ENCODE data around the gene GLIS2. TPM values are rescaled to one million over a fixed set of nuclear protein-coding genes. Genes with fewer than 3 reads are reported as not detected.

Gene GLIS2
- total RNA-seq, 1 experiment from 2014 or later, result 44.2 TPM

DNA sequence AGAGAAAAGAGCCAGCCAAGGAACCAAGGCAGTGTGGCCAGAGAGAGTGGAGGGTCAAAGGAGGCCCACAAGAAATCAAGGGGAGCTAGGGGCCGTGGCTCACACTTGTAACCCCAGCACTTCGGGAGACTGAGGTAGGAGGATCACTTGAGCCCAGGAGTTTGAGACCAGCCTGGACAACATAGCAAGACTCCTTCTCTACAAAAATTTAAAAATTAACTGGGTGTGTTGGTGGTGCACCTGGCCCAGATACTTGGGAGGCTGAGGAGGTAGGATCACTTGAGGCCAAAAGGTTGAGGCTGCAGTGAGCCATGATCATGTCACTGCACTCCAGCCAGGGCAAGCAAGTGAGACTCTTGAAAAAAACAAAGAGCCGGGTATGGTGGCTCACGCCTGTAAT is 24.2 kb upstream of the GLIS2 start:
- no peak for DNase-seq
- H3K9me3 ChIP-seq (ENCODE audit: insufficient read depth, low read depth), result no peaks in the 10 kb centered on the region
- H3F3A ChIP-seq (ENCODE audit: insufficient read depth, low read depth), result peaks cover 32% of the 10 kb centered on the region
- TF ChIP-seq EZH2 (IDR thresholded peaks at IDR 0.05; ENCODE audit: low read depth), result no peak
- TF ChIP-seq, protein P1, sequence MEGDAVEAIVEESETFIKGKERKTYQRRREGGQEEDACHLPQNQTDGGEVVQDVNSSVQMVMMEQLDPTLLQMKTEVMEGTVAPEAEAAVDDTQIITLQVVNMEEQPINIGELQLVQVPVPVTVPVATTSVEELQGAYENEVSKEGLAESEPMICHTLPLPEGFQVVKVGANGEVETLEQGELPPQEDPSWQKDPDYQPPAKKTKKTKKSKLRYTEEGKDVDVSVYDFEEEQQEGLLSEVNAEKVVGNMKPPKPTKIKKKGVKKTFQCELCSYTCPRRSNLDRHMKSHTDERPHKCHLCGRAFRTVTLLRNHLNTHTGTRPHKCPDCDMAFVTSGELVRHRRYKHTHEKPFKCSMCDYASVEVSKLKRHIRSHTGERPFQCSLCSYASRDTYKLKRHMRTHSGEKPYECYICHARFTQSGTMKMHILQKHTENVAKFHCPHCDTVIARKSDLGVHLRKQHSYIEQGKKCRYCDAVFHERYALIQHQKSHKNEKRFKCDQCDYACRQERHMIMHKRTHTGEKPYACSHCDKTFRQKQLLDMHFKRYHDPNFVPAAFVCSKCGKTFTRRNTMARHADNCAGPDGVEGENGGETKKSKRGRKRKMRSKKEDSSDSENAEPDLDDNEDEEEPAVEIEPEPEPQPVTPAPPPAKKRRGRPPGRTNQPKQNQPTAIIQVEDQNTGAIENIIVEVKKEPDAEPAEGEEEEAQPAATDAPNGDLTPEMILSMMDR (conservative IDR thresholded peaks at IDR 0.05), result no peak
- BruUV-seq (replicated peaks), result no TSS peak
- H3K27me3 ChIP-seq (ENCODE audit: insufficient read depth, low read depth), result no peaks in the 10 kb centered on the region
- ChIA-PET CTCF (interaction anchor here (0.7 kb wide), 1 partner anchor 86 kb away, joined by 4 read pairs; no protein-coding TSS in a partner anchor), POLR2A (ENCODE audit: unreplicated experiment) (no interaction called here)
- H3K4me3 ChIP-seq, result no peak overlapping the region
- no peak overlapping the region for H2AFZ ChIP-seq
- H3K27ac ChIP-seq, result no peak overlapping the region
- intact Hi-C loops (cut with micrococcal nuclease; ENCODE audit: unreplicated experiment), result loop anchor here (2.0 to 10.0 kb wide), 2 partner anchors 19 to 653 kb away; partner anchors contain the start of gene TFAP4
- H3K4me1 ChIP-seq (replicated peaks; ENCODE audit: insufficient read depth), result peaks cover 53% of the 10 kb centered on the region
- H3K9me2 ChIP-seq (ENCODE audit: insufficient read depth), result no peaks in the 10 kb centered on the region
- no peaks in the 10 kb centered on the region for H4K20me1 ChIP-seq (ENCODE audit: insufficient read depth)
- H3K79me2 ChIP-seq (ENCODE audit: low read depth), result no peaks in the 10 kb centered on the region
- H3K4me2 ChIP-seq, result no peak overlapping the region
- no peaks in the 10 kb centered on the region for H3K36me3 ChIP-seq (ENCODE audit: low read depth)

DNA sequence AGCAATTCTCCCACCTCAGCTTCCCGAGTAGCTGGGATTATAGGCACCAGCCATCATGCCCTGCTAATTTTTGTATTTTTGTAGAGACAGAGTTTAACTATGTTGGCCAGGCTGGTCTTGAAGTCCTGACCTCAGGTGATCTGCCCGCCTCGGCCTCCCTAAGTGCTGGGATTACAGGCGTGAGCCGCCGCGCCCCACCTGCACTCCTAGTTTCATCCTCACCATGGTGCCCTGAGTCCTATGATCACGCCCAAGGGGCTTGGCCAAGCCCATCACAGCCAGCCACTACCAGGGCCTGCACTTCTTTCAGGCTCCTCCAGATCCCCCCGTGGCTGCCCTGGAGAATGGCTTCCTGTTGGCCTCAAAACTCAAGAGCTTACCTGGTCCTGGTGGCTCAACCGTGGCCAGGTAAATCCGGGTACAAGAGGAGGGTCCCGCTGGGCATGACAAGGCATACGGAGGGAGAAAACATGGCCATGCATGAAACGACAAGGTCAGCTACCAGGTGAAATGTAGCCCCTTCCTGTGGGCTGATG is 22.6 kb upstream of the GLIS2 start:
- no peak for DNase-seq
- ChIA-PET POLR2A (ENCODE audit: unreplicated experiment) (interaction anchor here (0.6 kb wide), 1 partner anchor 17 kb away, joined by 24 read pairs; no protein-coding TSS in a partner anchor), CTCF (interaction anchor here (0.6 kb wide), 1 partner anchor 282 kb away, joined by 4 read pairs; no protein-coding TSS in a partner anchor)
- H3K4me3 ChIP-seq, result no peak overlapping the region
- H3K4me2 ChIP-seq, result peak overlapping the region; percentile 50
- BruUV-seq (replicated peaks), result no TSS peak
- intact Hi-C loops (cut with micrococcal nuclease; ENCODE audit: unreplicated experiment), result loop anchor here (10.0 kb wide), 1 partner anchor 652 kb away; no protein-coding TSS in a partner anchor
- H3K79me2 ChIP-seq (ENCODE audit: low read depth), result no peaks in the 10 kb centered on the region
- no peak for TF ChIP-seq EZH2 (IDR thresholded peaks at IDR 0.05; ENCODE audit: low read depth)
- TF ChIP-seq, protein P1 (conservative IDR thresholded peaks at IDR 0.05), result no peak
- no peak overlapping the region for H2AFZ ChIP-seq
- H3K4me1 ChIP-seq (replicated peaks; ENCODE audit: insufficient read depth), result peaks cover 55% of the 10 kb centered on the region
- no peaks in the 10 kb centered on the region for H3K9me3 ChIP-seq (ENCODE audit: insufficient read depth, low read depth)
- peaks cover 27% of the 10 kb centered on the region for H3F3A ChIP-seq (ENCODE audit: insufficient read depth, low read depth)
- H3K27me3 ChIP-seq (ENCODE audit: insufficient read depth, low read depth), result no peaks in the 10 kb centered on the region
- no peak overlapping the region for H3K27ac ChIP-seq
- no peaks in the 10 kb centered on the region for H3K9me2 ChIP-seq (ENCODE audit: insufficient read depth)
- H3K36me3 ChIP-seq (ENCODE audit: low read depth), result no peaks in the 10 kb centered on the region
- no peaks in the 10 kb centered on the region for H4K20me1 ChIP-seq (ENCODE audit: insufficient read depth)

DNA sequence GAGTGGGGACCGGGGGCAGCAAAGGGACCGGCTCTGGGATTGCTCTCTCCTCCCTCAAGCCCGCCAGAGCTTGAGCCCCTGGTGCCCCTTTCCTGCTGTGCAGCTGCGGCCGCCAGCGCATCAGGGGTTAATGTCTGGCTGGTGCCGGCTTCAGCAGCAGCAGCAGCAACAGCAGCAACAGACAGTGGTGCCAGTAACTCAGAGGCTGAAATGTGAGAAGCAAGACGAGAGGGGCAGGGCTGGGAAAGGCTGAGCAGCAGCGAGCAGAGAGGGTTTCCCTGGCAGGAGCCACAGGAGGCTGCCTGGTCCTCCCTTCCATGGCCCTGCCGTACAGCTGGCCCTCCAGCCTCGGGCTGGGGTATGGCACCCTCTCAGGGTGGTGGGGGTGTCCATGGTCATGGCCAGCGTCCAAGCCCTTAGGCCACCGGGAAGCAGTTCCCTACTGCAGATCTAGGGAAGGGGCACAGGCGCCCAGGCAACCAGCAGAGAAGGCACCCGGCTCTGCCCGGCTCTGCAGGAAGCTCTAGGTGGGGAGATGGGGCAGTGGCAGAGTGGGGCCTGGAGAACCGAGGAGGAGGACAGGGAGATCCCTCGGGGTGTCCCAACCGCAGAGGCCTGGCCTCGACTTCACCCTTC is 21.9 kb upstream of the GLIS2 start:
- no peaks in the 10 kb centered on the region for H4K20me1 ChIP-seq (ENCODE audit: insufficient read depth)
- H3K4me2 ChIP-seq, result peak overlapping the region; percentile 50
- ChIA-PET CTCF (interaction anchor here (0.6 to 1.0 kb wide), 5 partner anchors 8 to 283 kb away, joined by 3 to 10 read pairs (median 4); no protein-coding TSS in a partner anchor), POLR2A (ENCODE audit: unreplicated experiment) (interaction anchor here (0.5 kb wide), 2 partner anchors 22 to 99 kb away, joined by 3 to 14 read pairs; partner anchors contain the start of gene GLIS2)
- no peak overlapping the region for H2AFZ ChIP-seq
- no TSS peak for BruUV-seq (replicated peaks)
- no peaks in the 10 kb centered on the region for H3K79me2 ChIP-seq (ENCODE audit: low read depth)
- no peaks in the 10 kb centered on the region for H3K36me3 ChIP-seq (ENCODE audit: low read depth)
- H3K9me2 ChIP-seq (ENCODE audit: insufficient read depth), result no peaks in the 10 kb centered on the region
- no peaks in the 10 kb centered on the region for H3K27me3 ChIP-seq (ENCODE audit: insufficient read depth, low read depth)
- peaks cover 55% of the 10 kb centered on the region for H3K4me1 ChIP-seq (replicated peaks; ENCODE audit: insufficient read depth)
- intact Hi-C loops (cut with micrococcal nuclease; ENCODE audit: unreplicated experiment), result loop anchor here (1.0 to 10.0 kb wide), 2 partner anchors 13 to 651 kb away; no protein-coding TSS in a partner anchor
- H3K4me3 ChIP-seq, result no peak overlapping the region
- TF ChIP-seq, protein P1 (conservative IDR thresholded peaks at IDR 0.05), result no peak
- TF ChIP-seq EZH2 (IDR thresholded peaks at IDR 0.05; ENCODE audit: low read depth), result no peak
- peak; percentile 60 to 83 for DNase-seq
- peaks cover 31% of the 10 kb centered on the region for H3F3A ChIP-seq (ENCODE audit: insufficient read depth, low read depth)
- H3K9me3 ChIP-seq (ENCODE audit: insufficient read depth, low read depth), result no peaks in the 10 kb centered on the region
- 0 out of 2 replicates have a peak overlapping the region, but pooled peaks have one; percentile 2 for H3K27ac ChIP-seq

Data from PC-9 (cell line).